Femur (tissue), 1 donor: Measurements from ENCODE around the gene HCFC1R1.

Experiments used
- DNase-seq: peaks from one replicate; pipeline ENCODE4 v3.0.0-alpha.2; 2017

The HCFC1R1 gene

GRCh38 chr16:2973093-2973492 is 50.6 kb downstream of the HCFC1R1 start:
- DNase-seq: no peak
